Prostate gland (tissue), 2 donors: ENCODE data around the gene CUL7.

ENCODE experiments used
- POLR2A ChIP-seq: fragments of 450-650 bp; IDR thresholded peaks from one replicate; pipeline ENCODE4 v1.6.1; 2016; ENCODE audit warnings: antibody characterized with exemption, mild to moderate bottlenecking
- POLR2AphosphoS5 ChIP-seq: sonication (generic); formaldehyde crosslinking; IDR thresholded peaks from one replicate; pipeline ENCODE4 v1.6.1; 2017; ENCODE audit warnings: antibody characterized with exemption
- TF ChIP-seq, protein P1 (sequence below), 4 experiments: fragments of 200-600 bp in 2 of 4; fragments of 450-650 bp in 2 of 4; sonication (generic) in 2 of 4; IDR thresholded peaks; 1 replicate in 3 of 4; 2 replicates in 1 of 4; pipeline ENCODE4 v1.5.1; 2016 to 2019; ENCODE audit warnings: antibody characterized with exemption in 4 of 4, mild to moderate bottlenecking in 2 of 4, moderate library complexity in 2 of 4

- TF ChIP-seq, protein P1, sequence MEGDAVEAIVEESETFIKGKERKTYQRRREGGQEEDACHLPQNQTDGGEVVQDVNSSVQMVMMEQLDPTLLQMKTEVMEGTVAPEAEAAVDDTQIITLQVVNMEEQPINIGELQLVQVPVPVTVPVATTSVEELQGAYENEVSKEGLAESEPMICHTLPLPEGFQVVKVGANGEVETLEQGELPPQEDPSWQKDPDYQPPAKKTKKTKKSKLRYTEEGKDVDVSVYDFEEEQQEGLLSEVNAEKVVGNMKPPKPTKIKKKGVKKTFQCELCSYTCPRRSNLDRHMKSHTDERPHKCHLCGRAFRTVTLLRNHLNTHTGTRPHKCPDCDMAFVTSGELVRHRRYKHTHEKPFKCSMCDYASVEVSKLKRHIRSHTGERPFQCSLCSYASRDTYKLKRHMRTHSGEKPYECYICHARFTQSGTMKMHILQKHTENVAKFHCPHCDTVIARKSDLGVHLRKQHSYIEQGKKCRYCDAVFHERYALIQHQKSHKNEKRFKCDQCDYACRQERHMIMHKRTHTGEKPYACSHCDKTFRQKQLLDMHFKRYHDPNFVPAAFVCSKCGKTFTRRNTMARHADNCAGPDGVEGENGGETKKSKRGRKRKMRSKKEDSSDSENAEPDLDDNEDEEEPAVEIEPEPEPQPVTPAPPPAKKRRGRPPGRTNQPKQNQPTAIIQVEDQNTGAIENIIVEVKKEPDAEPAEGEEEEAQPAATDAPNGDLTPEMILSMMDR (IDR thresholded peaks at IDR 0.05), result no peak
- TF ChIP-seq POLR2A (no peak), POLR2AphosphoS5 (no peak)
Observed at GRCh38 chr6:43097098-43097489, 43.4 kb upstream of the CUL7 start.
